Activated CD4-positive, alpha-beta T cell treated with anti-CD3 and anti-CD28 coated beads for 4 hours (primary cell): ENCODE data around the gene SGTA.
"Not testable (repeated sequence)": the region's sequence is repeated elsewhere in the genome, so short reads cannot be mapped to it uniquely, and the experiment has no call there.

Experiments used
- DNase-seq, 2 donors: peaks; one replicate each; pipeline ENCODE4 v3.0.0-alpha.2; 2020

Gene SGTA, protein sequence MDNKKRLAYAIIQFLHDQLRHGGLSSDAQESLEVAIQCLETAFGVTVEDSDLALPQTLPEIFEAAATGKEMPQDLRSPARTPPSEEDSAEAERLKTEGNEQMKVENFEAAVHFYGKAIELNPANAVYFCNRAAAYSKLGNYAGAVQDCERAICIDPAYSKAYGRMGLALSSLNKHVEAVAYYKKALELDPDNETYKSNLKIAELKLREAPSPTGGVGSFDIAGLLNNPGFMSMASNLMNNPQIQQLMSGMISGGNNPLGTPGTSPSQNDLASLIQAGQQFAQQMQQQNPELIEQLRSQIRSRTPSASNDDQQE

DNA sequence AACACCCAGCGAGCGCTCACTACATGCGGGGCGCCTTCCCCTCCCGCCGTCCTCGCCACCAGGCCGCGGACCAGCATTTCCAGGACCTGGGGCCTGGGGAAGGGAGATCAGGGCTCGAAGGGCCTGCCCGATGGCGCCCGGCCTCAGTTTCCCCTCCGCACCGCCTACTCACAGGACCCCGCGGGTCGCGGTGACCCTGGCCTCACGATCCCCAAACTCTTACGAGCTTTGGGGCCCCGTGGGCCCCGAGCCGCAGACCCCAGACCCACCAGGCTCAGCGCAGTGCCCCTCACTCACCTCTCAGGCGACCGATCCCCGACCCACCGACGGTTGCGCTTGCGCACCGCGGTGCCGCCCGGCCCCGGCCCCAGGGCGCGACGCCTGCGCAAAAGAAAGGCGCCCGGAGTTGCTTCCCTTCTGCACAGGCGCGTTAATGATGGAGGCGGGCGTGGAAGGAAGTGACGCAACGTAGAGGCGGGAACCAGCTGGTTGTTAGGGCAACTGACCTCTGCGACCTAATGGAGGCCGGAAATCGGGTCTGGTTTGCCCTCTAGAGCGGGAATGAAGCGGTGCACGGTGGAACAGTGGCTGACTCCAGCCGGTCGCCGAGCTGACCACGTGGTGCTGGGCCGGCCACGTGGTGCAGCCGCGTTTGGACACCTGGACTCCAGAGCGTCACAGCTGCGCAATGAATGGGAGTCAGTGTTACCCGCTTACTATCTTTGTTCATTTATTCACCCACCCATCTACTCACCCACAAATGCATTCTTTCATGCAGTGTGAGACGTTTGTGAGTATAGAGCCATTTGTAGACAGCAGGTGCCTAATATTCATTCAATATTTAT is at the start of gene SGTA:
SGTA (minus strand) TSS at position 338 of the 845 bp plus-strand sequence. CDS start 14,205 bp downstream, outside the sequence.
- peak; percentile 95 to 97 for DNase-seq

DNA sequence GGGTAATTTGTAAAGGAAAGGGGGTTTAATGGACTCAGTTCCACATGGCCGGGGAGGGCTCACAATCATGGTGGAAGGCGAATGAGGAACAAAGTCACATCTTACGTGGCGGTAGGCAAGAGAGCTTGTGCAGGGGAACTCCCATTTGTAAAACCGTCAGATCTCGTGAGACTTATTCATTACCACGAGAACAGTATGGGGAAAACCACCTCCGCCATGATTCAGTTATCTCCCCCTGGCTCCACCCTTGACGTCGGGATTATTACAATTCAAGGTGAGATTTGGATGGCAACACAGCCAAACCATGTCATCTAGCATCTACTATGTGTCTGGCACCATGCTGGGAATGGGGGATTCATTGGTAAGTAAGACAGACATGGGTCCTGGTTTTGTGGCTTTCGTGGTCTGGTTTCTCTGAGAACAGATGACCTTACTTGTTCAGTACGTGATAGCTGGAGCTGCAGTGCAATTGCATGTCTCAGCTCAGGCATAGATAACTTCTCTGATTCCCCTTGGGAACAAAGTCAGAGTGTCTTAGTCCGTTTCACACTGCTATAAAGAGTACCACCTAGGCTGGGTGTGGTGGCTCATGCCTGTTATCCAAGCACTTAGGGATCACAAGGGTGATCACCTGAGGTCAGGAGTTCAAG is 44.9 kb upstream of the SGTA start:
- no peak for DNase-seq

DNA sequence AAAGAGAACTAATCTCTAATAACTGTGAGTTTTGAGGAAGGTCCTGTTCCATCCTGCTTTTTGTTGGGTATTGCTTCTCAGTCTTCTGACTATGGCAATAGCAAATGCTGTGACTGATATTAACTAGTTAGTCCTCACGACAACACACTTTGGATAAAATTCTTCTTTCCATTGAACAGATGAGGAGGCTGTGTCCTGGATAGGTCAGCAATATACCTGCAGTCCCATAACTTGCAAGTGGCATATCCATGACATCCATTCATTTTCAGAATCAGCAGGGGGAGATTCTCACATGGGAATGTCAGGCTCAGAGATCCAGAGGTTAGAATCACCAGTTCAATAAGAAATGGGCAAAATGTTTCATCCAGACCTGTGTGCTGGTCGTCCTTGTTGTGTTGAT is 43.9 kb upstream of the SGTA start:
- DNase-seq: no peak

DNA sequence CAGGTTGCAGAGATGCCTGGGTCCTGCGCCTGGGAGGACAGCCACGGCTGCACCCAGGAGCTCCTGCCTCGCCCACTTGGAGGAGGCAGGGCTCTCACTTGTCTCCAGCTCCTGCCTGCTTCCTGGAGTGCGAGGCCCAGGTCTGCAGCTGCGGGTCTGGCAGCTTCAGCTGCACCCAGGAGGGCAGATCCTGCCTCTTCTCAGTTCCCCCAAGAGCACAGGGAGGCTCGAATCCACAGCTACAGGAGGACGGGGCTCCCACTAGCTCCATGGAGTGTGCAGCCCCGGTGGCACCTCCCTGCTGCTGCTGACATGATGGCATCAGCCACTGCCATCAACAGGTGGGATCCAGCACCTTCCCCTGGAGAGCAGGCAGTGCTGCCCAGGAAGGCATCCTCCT is 41.1 kb upstream of the SGTA start:
- DNase-seq: no peak

DNA sequence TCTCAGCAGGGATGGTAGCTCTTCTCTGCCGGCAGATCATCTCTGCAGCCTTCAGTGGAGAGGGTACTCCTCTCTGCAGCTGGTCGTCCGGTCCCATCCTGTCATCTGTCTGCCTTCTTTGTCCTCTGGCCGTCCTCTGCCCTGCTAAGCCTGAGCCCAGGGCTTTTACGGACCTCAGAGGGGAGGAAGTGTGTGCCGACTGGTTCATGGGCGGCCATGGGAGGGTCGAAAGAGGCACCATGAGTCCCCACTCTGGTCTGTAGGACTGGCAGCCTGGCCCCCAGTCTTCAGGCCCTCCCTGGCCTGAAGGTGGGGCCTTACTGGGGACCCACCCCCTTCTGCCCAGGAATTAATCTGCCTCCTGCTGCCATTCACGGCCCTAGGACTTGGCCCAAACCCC is 40.6 kb upstream of the SGTA start:
- no peak for DNase-seq

DNA sequence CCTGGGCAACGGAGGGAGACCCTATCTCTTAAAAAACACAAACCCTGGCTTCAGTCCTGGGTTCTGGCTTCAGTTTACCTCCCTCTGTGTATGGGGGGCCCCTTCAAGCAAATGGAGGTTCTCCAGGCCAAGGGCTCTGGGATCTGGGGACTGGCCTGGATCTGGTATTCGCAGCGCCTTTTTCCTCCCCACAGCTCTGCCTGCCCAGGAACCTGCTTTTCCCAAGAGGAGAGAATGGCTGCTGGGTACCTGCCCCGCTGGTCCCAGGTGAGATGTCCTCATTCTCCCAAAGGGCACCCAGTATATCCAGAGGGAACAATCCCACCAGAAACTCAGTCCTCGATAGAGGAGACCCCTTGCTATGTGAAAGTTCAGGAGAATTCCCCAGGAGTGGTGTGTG is 39.8 kb upstream of the SGTA start:
- DNase-seq: no peak

DNA sequence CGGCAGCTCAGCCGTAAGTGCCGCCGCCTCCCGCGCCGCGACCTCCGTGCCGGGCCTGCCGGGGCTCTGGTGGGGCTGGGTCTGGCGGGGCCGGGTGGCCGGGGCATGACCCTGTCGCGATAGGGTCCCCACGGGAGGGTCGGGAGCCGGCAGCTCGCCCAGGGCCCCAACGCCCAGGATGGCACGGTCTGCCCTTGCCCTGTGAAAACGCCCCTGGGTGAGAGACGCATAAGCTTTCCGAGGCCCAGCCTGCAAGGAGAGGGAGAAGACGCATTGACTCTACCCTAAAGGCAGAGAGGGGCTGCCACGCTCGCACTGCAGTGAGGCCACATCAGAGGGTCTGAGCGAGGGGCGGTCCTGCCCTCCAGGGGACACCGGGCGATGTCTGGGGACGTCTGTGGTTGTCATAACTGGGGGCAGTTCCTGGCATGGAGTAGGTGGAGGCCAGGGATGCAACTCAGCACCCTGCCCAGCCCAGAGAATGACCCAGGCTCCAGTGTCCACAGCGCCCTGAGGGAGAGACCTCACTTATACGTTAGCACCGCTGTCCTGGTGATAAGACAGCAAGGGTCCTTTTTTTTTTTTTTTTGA is 37.1 kb upstream of the SGTA start:
- DNase-seq: peak; percentile 8 to 14

DNA sequence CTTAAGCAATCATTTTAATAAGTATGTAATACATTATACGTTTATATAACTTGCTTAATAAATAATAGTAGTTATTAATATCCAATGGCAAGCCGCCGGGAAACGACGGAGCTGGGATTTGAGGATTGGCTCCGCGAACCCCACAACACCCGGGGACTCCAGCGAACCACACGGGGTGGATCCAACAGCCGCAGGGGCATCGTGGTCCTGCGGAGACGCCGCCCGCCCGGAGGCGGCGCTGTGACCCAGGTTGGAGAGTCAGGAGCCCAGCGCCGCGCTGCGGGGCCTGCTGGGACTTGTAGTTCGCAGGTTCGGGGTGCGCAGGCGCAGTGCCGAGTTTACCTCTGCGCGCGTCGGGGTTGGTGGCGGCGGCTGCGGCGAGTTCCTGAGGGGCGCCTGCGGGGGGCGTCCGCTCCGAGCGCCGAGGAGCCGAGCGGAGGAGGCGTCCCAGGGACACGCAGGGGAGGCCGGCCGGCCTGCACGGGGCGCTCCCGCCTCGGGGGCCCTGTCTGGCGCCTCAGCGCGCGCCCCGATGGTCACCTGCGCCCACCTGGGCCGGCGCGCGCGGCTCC is 36.6 kb upstream of the SGTA start, which contains the start of gene ZNF554:
ZNF554 (plus strand) TSS at position 329 of the 572 bp plus-strand sequence; CDS start at position 533, 204 bp downstream.
- DNase-seq: peak; percentile 98 to 99

DNA sequence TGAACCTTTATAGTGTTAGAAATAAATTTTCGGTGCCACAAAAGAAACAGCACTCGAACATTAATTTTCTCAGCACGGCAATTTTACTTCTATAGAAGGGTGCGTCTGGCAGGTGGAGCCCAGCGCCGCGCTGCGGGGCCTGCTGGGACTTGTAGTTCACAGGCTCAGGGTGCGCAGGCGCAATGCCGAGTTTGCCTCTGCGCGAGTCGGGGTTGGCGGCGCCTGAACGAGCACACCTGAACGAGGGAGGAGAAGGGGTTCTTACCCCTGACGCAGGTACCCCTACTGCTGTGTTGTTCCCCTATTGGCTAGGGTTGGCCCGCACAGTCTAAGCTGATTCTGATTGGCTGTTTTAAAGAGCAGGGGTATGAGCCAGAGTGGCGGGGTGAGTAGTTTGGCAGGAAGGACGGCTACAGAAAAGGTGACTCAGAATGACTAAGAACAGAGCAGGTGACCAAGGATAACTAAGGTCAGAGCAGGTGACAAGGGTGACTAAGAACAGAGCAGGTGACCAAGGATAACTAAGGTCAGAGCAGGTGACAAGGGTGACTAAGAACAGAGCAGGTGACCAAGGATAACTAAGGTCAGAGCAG is 34.3 kb upstream of the SGTA start:
- not testable (repeated sequence) for DNase-seq

DNA sequence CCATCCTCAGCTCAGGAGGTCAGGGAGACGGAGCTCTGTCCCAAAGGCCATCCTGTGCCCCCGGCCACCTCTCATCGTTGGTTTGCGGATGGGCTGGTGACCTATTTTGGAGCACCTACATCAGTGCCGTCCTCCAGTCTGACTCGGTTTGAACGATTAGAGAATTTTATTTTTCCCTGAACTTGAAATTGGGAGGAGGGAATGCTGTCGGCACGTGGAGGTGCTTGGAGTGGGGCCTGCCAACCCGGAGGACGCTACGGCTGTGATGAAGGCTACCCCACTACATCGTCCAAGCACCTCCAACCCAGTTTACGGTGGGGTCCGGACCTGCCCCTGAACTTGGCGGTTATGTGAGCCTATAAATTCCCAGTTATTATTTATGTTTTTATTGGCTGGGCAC is 33.6 kb upstream of the SGTA start:
- DNase-seq: no peak

DNA sequence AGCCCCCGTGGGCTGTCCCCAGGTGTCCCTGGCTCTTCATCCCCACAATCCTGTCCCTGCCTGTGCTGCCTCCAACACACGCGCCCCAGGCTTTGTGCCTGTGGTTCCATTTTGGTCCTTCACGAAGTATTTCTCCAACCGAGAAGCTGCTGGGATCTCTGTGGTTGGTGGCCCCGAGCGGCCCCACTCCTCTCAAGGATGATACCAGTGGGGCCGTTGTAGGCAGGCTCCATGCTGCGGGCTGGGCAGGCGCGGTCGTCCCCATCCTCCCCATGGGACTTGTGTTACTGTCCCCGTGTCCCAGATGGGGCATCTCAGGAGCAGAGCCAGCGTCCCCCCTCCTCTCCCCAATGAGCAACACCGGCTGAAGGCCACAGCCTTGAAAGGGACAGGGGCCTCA is 32.9 kb upstream of the SGTA start:
- no peak for DNase-seq

DNA sequence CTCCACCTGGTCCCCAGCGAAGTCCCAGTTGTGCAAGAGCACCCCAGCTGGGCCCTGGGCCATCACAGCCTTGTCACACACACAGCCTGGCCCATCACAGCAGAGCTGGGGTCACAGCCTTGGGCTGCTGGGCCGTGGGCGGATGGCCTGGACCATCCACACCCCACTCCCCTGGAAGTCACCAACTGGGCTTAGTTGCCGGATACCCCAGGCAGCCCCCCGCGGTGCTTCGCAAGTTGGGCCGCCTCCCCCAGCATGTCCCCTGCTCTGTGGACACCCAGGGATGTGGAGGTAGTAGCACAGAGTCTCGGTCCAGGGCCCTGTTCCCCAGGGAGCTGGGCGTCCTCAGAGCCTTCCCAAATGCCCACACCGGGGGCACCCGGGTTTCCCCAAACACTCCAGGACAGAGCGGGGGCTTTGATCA is 32.1 kb upstream of the SGTA start:
- DNase-seq: no peak

DNA sequence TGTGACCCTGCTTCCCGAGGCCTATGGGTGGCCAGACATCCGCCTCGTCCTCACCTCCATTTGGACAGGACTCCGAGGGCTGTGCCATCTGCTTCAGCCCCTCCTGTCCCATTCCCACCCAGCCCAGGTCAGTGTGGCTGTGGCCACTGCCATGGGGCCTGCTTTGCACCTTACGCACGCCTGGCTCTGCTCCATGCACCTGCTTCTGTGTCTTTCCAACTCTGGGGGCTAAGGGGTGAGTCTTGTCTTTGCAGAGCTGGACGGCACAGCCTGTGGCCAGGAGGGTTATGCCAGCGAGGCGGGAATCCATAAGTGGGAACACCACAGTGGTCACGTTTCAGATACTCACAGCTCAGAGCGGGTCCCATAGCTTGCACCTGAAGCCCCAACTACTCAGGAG is 31.4 kb upstream of the SGTA start:
- no peak for DNase-seq

DNA sequence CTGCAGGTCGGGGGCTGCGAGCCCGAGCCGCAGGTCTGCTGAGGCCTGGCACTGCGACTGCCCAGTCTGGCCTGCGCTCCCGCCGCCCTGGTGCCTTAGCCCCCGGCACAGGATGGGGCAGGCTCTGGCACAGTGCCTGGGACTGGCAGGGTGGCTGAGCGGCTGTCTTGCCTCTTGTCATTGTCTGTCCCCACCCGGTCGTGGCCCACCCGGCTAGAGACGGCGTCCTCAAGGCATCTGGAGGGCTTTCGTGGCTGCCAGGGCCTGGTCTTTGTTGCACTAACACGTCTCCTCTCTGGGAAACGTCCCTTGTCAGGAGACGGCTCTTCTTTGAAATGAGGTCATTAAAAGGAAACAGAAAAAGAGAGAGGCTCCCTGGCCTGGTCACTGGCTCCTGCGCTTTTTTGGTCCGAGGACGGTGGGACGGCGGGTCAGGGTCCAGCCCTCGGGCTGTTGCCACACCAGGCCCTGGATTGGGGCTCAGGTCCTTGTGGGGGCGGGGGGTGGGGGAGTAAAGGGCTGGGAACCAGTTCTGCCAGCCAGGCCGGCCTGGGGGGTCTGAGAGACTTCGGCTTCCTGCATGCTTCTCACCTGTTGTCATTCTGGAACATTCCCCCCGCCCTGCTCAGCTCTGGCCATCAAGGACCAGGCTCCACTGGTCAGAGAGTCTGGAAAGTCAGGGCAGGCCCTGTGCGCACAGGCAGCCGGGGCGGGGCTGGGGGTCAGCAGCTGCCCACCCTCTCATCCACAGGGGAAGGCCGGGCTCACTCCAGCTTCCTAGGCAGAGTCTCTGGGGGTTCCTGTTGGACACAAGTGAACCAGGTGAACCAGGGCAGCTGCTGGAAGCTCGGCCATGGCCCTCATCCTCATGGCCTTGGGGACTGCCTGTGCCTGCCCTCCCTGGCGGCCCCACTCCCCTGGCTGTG is 30.4 kb upstream of the SGTA start:
- no peak for DNase-seq

DNA sequence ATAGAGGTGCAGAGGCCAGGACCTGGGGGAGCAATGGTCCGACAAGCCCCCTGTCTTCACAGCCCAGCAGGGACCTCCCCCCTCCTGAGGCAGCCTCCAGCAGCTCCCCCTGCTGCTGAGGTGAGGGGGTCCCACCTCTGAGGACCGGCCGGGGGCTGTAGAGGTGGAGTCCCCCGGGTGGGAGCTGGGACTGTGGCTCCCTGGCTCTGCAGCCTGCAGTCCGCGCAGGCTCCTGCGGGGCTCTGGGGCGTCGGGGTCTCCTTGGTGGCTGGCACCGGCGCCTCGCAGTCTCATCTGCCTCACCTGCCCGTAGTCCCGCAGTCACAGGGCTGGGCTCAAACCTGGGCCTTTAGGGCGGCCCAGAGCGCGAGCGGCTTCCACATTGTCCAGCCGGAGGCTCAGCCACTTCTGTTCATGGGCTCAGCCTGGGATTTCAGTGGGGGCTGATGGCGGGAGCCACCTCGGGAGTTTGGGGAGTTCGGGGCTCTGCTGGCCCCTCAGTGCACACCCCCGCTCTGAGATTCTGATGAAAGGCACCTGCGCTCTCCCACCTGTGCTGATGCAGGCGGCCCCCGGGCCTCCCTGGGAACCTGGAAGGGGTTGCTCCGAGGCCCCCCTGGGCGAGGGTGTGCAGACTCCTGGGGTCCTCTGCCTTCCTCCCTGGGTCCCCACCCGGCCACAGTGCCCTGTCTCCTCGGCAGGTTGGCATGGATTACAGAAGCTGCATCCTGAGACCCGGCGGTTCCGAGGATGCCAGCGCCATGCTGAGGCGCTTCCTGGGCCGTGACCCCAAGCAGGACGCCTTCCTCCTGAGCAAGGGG is 29.6 kb upstream of the SGTA start:
- DNase-seq: no peak

DNA sequence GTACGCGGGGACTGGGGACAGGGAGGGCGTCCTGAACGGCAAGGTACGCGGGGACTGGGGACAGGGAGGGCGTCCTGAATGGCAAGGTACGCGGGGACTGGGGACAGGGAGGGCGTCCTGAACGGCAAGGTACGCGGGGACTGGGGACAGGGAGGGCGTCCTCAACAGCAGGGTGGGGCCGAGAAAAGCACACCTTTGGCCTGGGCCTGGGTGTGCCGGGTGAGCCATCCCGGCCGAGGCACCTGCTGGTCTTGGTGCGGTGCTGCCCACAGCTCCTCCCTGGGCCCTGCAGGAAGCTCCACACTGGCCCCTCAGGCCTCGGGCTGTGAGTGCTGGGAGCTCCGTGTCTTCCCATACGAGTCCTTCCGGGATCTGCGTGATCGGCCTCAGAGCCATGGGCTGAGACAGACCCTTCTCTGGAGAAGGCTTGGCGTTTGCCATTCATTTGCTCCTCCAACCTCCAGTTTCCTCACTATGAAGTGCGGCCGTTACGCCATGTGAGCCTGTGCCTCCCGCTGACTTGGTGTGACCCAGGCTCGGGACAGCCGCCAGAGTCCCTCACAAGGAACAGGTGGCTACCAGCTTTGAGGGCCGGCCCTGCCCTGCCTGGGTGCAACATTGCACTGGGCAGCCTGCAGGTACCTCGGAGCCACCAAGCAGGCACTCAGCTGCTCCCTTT is 28.8 kb upstream of the SGTA start:
- no peak for DNase-seq

DNA sequence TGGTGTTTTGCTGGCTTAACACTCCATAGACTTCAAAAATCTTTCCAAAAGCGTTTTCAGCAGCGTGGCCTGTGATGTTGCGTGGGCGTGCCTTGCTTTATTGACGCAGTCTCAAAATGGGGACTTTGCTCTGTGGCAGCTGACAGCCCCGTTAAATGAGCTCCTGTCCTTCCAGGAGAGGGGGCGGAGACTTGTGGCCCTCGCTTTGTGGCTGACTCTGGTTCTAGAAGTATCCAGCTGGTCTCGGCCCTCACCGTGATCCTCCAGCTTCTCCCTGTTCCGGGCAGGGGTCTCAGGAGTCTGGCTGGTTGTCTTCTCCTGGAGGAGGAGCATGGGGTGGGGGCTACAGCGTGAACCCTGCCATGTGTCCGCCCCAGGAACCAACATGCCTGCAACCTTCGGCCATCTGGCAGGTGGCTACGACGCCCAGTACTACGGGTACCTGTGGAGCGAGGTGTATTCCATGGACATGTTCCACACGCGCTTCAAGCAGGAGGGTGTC is 28.2 kb upstream of the SGTA start:
- DNase-seq: no peak

DNA sequence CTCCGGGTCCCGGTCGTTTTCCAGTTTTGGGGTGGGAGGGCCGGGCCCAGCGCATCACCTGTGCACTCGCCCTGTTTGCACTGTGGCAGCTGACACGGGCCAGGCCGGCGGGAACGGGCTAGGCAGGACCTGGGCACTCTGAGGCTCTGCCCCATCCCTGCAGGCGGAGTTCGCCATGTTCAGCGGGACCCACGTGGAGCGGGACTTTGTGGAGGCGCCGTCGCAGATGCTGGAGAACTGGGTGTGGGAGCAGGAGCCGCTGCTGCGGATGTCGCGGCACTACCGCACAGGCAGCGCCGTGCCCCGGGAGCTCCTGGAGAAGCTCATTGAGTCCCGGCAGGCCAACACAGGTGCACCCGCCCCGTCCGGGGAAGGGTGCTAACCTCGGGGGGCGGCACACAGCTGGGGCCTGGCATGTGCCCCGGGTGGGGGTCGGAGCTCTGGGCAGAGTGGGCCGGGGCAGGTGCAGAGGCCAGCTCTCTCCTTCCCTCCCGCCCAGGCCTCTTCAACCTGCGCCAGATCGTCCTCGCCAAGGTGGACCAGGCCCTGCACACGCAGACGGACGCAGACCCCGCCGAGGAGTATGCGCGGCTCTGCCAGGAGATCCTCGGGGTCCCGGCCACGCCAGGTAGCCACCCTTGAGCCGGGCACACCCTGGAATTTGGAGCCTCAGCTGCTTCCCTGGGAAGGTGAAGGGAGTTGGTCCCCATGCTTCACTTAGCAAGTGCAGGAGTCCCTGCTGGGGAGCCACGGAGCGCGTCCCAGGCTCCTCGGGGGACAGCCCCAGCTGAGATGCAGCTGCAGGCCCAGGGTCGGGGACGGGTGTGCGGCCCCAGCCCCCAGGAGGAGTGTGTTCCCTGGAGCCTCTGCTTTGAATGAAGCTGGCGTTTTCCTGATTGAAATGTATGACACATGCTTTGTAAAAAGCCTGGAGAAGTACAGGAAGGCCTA is 27.3 kb upstream of the SGTA start:
- no peak for DNase-seq
